Measurements from ENCODE around the gene MED8.
"Not testable (repeated sequence)": the region's sequence is repeated elsewhere in the genome, so short reads cannot be mapped to it uniquely, and the experiment has no call there.

The MED8 gene

DNA sequence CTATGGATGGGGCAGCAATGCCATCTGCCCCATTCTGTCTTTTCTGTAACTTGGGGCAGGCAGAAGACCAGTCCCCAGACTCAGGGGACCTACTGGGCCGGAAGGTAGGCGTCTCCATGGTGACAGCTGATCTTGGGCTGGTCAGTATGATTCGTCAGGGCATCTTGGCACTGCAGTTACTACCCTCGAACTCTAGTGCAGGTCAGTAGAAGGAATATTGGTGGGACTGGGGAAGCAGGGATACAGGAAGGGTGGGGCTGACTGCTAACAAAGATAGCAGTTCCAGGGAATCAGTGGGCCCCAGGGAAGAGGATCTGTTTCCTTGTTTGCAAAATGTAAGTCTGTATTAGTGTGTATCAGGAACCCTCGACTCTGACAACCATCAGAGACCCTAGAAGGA lies 26.3 kb upstream of the MED8 start:
- ChIA-PET CTCF (interaction anchor here (1.4 to 2.0 kb wide), 3 partner anchors 9 to 188 kb away, joined by 6 to 41 read pairs (median 11); no protein-coding TSS in a partner anchor), POLR2A (no interaction called here)
- DNase-seq (ENCODE audit: extremely low spot score), result no peak
- no peak for TF ChIP-seq CTCF (IDR thresholded peaks at IDR 0.05; ENCODE audit: control extremely low read depth, extremely low read depth, low read depth, missing control alignments)

- DNase-seq (ENCODE audit: extremely low spot score), result peak; percentile 40
- ChIA-PET POLR2A (no interaction called here), CTCF (interaction anchor here (0.8 to 2.0 kb wide), 20 partner anchors 8 to 191 kb away, joined by 3 to 41 read pairs (median 4); no protein-coding TSS in a partner anchor)
- TF ChIP-seq CTCF (IDR thresholded peaks at IDR 0.05; ENCODE audit: control extremely low read depth, extremely low read depth, low read depth, missing control alignments), result peak; percentile 37
Measured at GRCh38 chr1:43414634-43415223, 25.1 kb upstream of the MED8 start.

DNA sequence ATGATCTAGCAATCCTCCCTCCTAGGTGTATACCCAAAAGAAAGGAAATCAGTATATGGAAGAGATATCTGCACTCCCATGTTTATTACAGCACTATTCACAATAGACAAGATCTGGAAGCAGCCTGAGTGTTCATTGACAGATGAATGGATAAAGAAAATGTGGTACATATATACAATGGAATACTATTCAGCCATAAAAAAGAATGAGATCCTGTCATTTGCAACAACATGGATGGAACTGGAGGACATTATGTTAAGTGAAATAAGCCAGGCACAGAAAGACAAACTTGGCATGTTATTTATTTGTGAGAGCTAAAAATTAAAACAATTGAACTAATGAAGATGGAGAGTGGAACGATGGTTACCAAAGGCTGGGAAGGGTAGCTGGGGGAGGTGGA lies 23.8 kb upstream of the MED8 start:
- CTCF ChIA-PET, result interaction anchor here (1.3 to 1.8 kb wide), 2 partner anchors 186 to 635 kb away, joined by 3 to 4 read pairs; no protein-coding TSS in a partner anchor

DNA sequence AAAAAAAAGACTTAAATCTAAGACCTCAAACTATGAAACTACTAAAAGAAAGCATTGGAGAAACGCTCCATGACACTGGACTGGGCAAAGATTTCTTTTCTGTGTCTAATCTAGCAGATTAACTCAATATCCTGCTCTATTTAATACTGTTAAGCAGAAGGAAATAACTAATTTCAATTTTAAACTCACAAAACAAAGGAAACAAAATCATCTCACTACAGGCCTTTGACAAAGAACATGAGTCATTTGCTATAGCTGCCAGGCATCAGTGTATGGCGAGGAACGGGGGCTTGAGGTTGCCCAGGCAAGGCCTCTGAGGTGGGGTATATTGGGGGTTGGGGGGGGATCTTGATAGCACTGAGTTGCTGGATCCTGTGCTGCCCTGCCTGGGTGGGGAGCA lies 21.0 kb upstream of the MED8 start:
- POLR2A ChIA-PET, result no interaction called here
- CTCF ChIA-PET, result interaction anchor here (0.7 kb wide), 1 partner anchor 11 kb away, joined by 3 read pairs; no protein-coding TSS in a partner anchor
- no peak for TF ChIP-seq CTCF (IDR thresholded peaks at IDR 0.05; ENCODE audit: control extremely low read depth, extremely low read depth, low read depth, missing control alignments)
- no peak for DNase-seq (ENCODE audit: extremely low spot score)

More for the DNA sequence above, 23.8 kb upstream of the MED8 start:
- POLR2A ChIA-PET; DNase-seq (ENCODE audit: extremely low spot score): not testable (repeated sequence)

- ChIA-PET POLR2A (no interaction called here), CTCF (interaction anchor here (1.2 kb wide), 2 partner anchors 9 to 20 kb away, joined by 3 to 6 read pairs; no protein-coding TSS in a partner anchor)
- DNase-seq (ENCODE audit: extremely low spot score), result no peak
- TF ChIP-seq CTCF (IDR thresholded peaks at IDR 0.05; ENCODE audit: control extremely low read depth, extremely low read depth, low read depth, missing control alignments), result no peak
Measured at GRCh38 chr1:43405876-43406234, 16.3 kb upstream of the MED8 start.

DNA sequence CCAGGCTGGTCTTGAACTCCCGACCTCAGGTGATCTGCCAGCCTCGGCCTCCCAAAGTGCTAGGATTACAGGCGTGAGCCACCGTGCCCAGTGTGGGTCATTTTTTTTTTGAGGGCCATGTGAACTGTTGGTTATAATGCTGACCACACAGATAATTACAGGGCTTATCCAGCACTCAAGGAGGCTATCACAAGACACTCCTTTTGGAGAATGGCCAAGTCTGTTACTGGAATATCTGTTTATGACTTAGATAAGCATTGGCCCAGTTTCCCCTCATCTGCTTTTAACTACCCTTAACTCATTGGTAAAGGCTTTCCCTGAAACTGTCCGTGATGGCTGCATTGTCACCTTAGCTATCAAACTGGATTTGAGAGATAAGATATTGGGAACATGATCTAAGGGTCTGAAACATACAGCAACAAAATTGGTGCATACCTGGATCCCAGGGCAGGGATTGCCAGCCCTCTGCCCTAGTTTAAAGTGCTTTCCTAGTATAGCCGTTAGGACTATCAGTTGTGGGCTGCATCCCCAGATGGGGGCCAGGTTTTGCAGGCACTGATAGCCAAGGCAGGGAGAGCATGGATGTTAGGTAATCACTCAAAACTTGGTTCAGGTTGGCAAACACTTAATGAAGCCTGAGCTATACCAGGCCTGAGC lies 15.7 kb upstream of the MED8 start:
- CTCF ChIA-PET, result interaction anchor here (0.7 to 1.5 kb wide), 2 partner anchors 9 to 15 kb away, joined by 3 to 4 read pairs; partner anchors contain the start of genes MED8 and SZT2
- no peak for TF ChIP-seq CTCF (IDR thresholded peaks at IDR 0.05; ENCODE audit: control extremely low read depth, extremely low read depth, low read depth, missing control alignments)
- POLR2A ChIA-PET, result no interaction called here
- DNase-seq (ENCODE audit: extremely low spot score), result no peak

- ChIA-PET CTCF (interaction anchor here (0.7 to 1.5 kb wide), 2 partner anchors 10 to 14 kb away, joined by 3 to 4 read pairs; partner anchors contain the start of genes MED8 and SZT2), POLR2A (no interaction called here)
- no peak for TF ChIP-seq CTCF (IDR thresholded peaks at IDR 0.05; ENCODE audit: control extremely low read depth, extremely low read depth, low read depth, missing control alignments)
Measured at GRCh38 chr1:43404353-43404752, 14.8 kb upstream of the MED8 start.

More at GRCh38 chr1:43404353-43404752, 14.8 kb upstream of the MED8 start:
- no peak for DNase-seq (ENCODE audit: extremely low spot score)
